ENCODE results near the gene COLQ.
"Not testable (repeated sequence)": the region's sequence is repeated elsewhere in the genome, so short reads cannot be mapped to it uniquely, and the experiment has no call there.

Gene COLQ

GRCh38 chr3:15427182-15427880 lies 94.2 kb downstream of the COLQ start, which contains the start of the genes EAF1 and METTL6:
Gene EAF1, plus strand, starts transcription at chr3:15427598. Its CDS starts 182 bp downstream, at chr3:15427780.
Gene METTL6, minus strand, starts transcription at chr3:15427544. Its CDS starts 1,033 bp downstream, at chr3:15426511.
- peak; percentile 77 to 79 for DNase-seq (ENCODE audit: low read depth in 2 of 2)

GRCh38 chr3:15426579-15427118 lies 94.9 kb downstream of the COLQ start:
- no peak for DNase-seq (ENCODE audit: low read depth in 2 of 2)

- DNase-seq (ENCODE audit: low read depth in 2 of 2), result no peak
Measured at GRCh38 chr3:15420871-15421270, 100.6 kb downstream of the COLQ start.

- DNase-seq (ENCODE audit: low read depth in 2 of 2), result not testable (repeated sequence)
Measured at GRCh38 chr3:15410966-15411365, 110.5 kb downstream of the COLQ start.

- DNase-seq (ENCODE audit: low read depth in 2 of 2), result no peak
Measured at GRCh38 chr3:15409774-15410173, 111.7 kb downstream of the COLQ start.

- DNase-seq (ENCODE audit: low read depth in 2 of 2), result no peak
Measured at GRCh38 chr3:15409239-15409638, 112.3 kb downstream of the COLQ start.

GRCh38 chr3:15405448-15406050 lies 116.0 kb downstream of the COLQ start:
- DNase-seq (ENCODE audit: low read depth in 2 of 2), result no peak

- DNase-seq (ENCODE audit: low read depth in 2 of 2), result no peak
Measured at GRCh38 chr3:15404767-15405166, 116.7 kb downstream of the COLQ start.

GRCh38 chr3:15403965-15404364 lies 117.5 kb downstream of the COLQ start:
- DNase-seq (ENCODE audit: low read depth in 2 of 2), result no peak

GRCh38 chr3:15403495-15403894 lies 118.0 kb downstream of the COLQ start:
- DNase-seq (ENCODE audit: low read depth in 2 of 2), result no peak

GRCh38 chr3:15401936-15402335 lies 119.6 kb downstream of the COLQ start:
- no peak for DNase-seq (ENCODE audit: low read depth in 2 of 2)
